Keratinocyte (primary cell): Measurements from ENCODE around the gene CACFD1. TPM values are rescaled to one million over a fixed set of nuclear protein-coding genes. Genes with fewer than 3 reads are reported as not detected.

Experiments
- DNase-seq: peaks from one replicate; pipeline ENCODE4 v3.0.0-alpha.2; 2011; ENCODE audit warnings: low read depth, missing footprints, low spot score
- FAIRE-seq: peaks from 2 replicates; lab custom pipeline; 2011; peaks lifted over from hg19 to GRCh38; lab: Jason Lieb, UNC
- H2AFZ ChIP-seq: 2 replicates; pipeline ENCODE4 v1.6.0; 2012; ENCODE audit warnings: low read length, control low read depth, inconsistent platforms; ENCODE audit not compliant: control insufficient read depth
- H3K27ac ChIP-seq: 2 replicates; pipeline ENCODE4 v1.5.1; 2011; ENCODE audit warnings: low read length; ENCODE audit not compliant: control insufficient read depth, insufficient read depth
- H3K27me3 ChIP-seq: 3 replicates; pipeline ENCODE4 v1.6.0; 2011; ENCODE audit warnings: low read length; ENCODE audit not compliant: control insufficient read depth, insufficient read depth; ENCODE audit errors: extremely low read depth
- H3K36me3 ChIP-seq, 2 experiments: 2 replicates in 1 of 2; 3 replicates in 1 of 2; pipeline ENCODE4 v1.5.1; 2011; ENCODE audit warnings: low read length in 2 of 2, mild to moderate bottlenecking in 1 of 2; ENCODE audit not compliant: control insufficient read depth in 2 of 2, insufficient read depth in 2 of 2; ENCODE audit errors: extremely low read depth in 1 of 2
- H3K4me1 ChIP-seq: 3 replicates; pipeline ENCODE4 v1.5.1; 2011; ENCODE audit warnings: low read length; ENCODE audit not compliant: control insufficient read depth, insufficient read depth; ENCODE audit errors: extremely low read depth
- H3K4me2 ChIP-seq: 3 replicates; pipeline ENCODE4 v1.6.0; 2011; ENCODE audit warnings: low read depth, low read length; ENCODE audit not compliant: control insufficient read depth, insufficient read depth; ENCODE audit errors: extremely low read depth
- H3K4me3 ChIP-seq, 3 experiments: fragments of 200-600 bp in 1 of 3; sonication (generic) in 1 of 3; 2 replicates in 2 of 3; 3 replicates in 1 of 3; pipeline ENCODE4 v1.5.1; 2011 to 2016; ENCODE audit warnings: low read length in 3 of 3, mild to moderate bottlenecking in 3 of 3, control low read depth in 2 of 3, inconsistent platforms in 1 of 3, low read depth in 1 of 3, mixed read lengths in 1 of 3, mixed run types in 1 of 3, moderate library complexity in 1 of 3; ENCODE audit not compliant: control insufficient read depth in 2 of 3, insufficient read depth in 2 of 3; ENCODE audit errors: extremely low read depth in 1 of 3
- H3K79me2 ChIP-seq: 2 replicates; pipeline ENCODE4 v1.6.0; 2012; ENCODE audit warnings: low read length; ENCODE audit not compliant: control insufficient read depth, insufficient read depth
- H3K9ac ChIP-seq: 3 replicates; pipeline ENCODE4 v1.6.0; 2011; ENCODE audit warnings: low read length; ENCODE audit not compliant: control insufficient read depth, insufficient read depth; ENCODE audit errors: extremely low read depth
- H3K9me1 ChIP-seq: 3 replicates; pipeline ENCODE4 v1.6.0; 2011; ENCODE audit warnings: low read length; ENCODE audit not compliant: control insufficient read depth, insufficient read depth; ENCODE audit errors: extremely low read depth
- H3K9me3 ChIP-seq: 2 replicates; pipeline ENCODE4 v1.5.1; 2012; ENCODE audit warnings: low read depth, low read length; ENCODE audit not compliant: control insufficient read depth
- H4K20me1 ChIP-seq: 3 replicates; pipeline ENCODE4 v1.6.0; 2011; ENCODE audit warnings: low read length; ENCODE audit not compliant: control insufficient read depth, insufficient read depth; ENCODE audit errors: extremely low read depth
- CTCF ChIP-seq, 3 experiments: IDR thresholded peaks in 1 of 3; conservative IDR thresholded peaks in 1 of 3; optimal IDR thresholded peaks in 1 of 3; 2 replicates in 2 of 3; 3 replicates in 1 of 3; pipeline versions ENCODE3 to v1.5.1; 2011; ENCODE audit warnings: low read length in 3 of 3, mild to moderate bottlenecking in 3 of 3, moderate library complexity in 2 of 3, control low read depth in 1 of 3, inconsistent platforms in 1 of 3; ENCODE audit not compliant: insufficient read depth in 2 of 3; ENCODE audit errors: extremely low read depth in 1 of 3
- EZH2 ChIP-seq: IDR thresholded peaks from one replicate; pipeline ENCODE4 v1.6.1; 2012; ENCODE audit warnings: inconsistent platforms, mild to moderate bottlenecking, low read length, moderate library complexity
- dilution Hi-C: fragments of 300-500 bp; cut with MboI; formaldehyde crosslinking; loops from one replicate; pipeline ENCODE4 v1.7.0; 2020; ENCODE audit warnings: low sequenced_read_pairs; ENCODE audit not compliant: extremely low pct_ligation_motif_present
- polyA plus RNA-seq, 5 experiments: library from polyadenylated mRNA; depleted of rRNA in 3 of 5; stranded (reverse) in 3 of 5; stranded (forward) in 1 of 5; unstranded in 1 of 5; fragments of >200 nt; gene quantifications; 1 replicate in 1 of 5; 2 replicates in 3 of 5; 3 replicates in 1 of 5; pipeline versions ENCODE4 v1.2.1 to v1.2.3, GENCODE V29; 2011 to 2012; ENCODE audit warnings: missing spikeins in 2 of 5, low read depth in 1 of 5, low replicate concordance in 1 of 5

CACFD1 gene
- polyA plus RNA-seq, 1 donor (not counting 4 experiments of a cell fraction or from before 2014, with no cell fraction given), result 3.4 TPM

GRCh38 chr9:133423216-133423615 is 36.6 kb upstream of the CACFD1 start:
- Histone ChIP-seq H3K27me3 (peaks cover 14% of the 10 kb centered on the region), H3K4me2 (no peak overlapping the region), H3K9me3 (no peaks in the 10 kb centered on the region), H3K27ac (no peak overlapping the region), H3K4me3 (no peak overlapping the region), H4K20me1 (no peaks in the 10 kb centered on the region), H3K9me1 (no peaks in the 10 kb centered on the region), H3K36me3 (no peaks in the 10 kb centered on the region), H3K4me1 (peaks cover 7% of the 10 kb centered on the region), H2AFZ (no peak overlapping the region), H3K79me2 (no peaks in the 10 kb centered on the region), H3K9ac (no peak overlapping the region)
- TF ChIP-seq CTCF (optimal IDR thresholded peaks at IDR 0.05 in 1 of 3, IDR thresholded peaks at IDR 0.05 in 1 of 3, conservative IDR thresholded peaks at IDR 0.05 in 1 of 3; ENCODE audit: extremely low read depth in 1 of 3, insufficient read depth in 2 of 3, low read length in 3 of 3), result no peak
- TF ChIP-seq EZH2, result no peak
- FAIRE-seq (no peak), DNase-seq (no peak)
- dilution Hi-C loops, result no loop called here

DNA sequence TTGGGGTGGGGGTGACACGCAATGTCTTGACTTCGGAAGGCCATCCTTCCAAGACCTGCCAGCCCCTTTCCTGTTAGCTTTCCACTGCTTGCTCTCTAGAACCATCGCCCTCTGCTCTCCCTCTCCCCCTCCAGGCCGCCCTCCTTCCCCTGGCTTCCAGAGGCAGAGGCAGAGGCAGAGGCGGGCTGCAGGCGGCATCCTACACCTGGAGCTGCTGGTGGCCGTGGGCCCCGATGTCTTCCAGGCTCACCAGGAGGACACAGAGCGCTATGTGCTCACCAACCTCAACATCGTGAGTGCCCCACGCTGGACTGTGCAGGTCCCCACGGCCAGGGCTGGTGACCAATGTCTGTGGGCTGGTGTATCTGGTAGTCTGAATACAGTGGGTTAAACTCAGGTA is 35.6 kb upstream of the CACFD1 start:
- Histone ChIP-seq H3K4me3 (no peak overlapping the region), H3K27me3 (peaks cover 16% of the 10 kb centered on the region), H3K9me3 (no peaks in the 10 kb centered on the region), H3K9me1 (no peaks in the 10 kb centered on the region), H3K9ac (no peak overlapping the region), H3K79me2 (no peaks in the 10 kb centered on the region), H2AFZ (no peak overlapping the region), H3K36me3 (no peaks in the 10 kb centered on the region), H4K20me1 (no peaks in the 10 kb centered on the region), H3K4me2 (no peak overlapping the region), H3K4me1 (no peaks in the 10 kb centered on the region), H3K27ac (no peak overlapping the region)
- DNase-seq, result no peak
- dilution Hi-C loops, result no loop called here
- FAIRE-seq, result no peak
- TF ChIP-seq CTCF (optimal IDR thresholded peaks at IDR 0.05 in 1 of 3, IDR thresholded peaks at IDR 0.05 in 1 of 3, conservative IDR thresholded peaks at IDR 0.05 in 1 of 3; ENCODE audit: extremely low read depth in 1 of 3, insufficient read depth in 2 of 3, low read length in 3 of 3), result no peak
- TF ChIP-seq EZH2, result no peak
